IPS DF 6.9 (cell line): ENCODE data around the gene ZNF20.
"Not testable (repeated sequence)": the region's sequence is repeated elsewhere in the genome, so short reads cannot be mapped to it uniquely, and the experiment has no call there.

ENCODE experiments used
- DNase-seq: peaks from one replicate; pipeline ENCODE4 v3.0.0-alpha.2; 2013; ENCODE audit warnings: low read depth, low spot score
- H3K27ac ChIP-seq: one replicate; pipeline ENCODE4 v1.5.1; 2013; ENCODE audit warnings: low read length, control low read depth
- H3K27me3 ChIP-seq: 2 replicates; pipeline ENCODE4 v1.6.1; 2013; ENCODE audit warnings: mild to moderate bottlenecking, low read length; ENCODE audit not compliant: control insufficient read depth, insufficient read depth
- H3K36me3 ChIP-seq: 2 replicates; pipeline ENCODE4 v1.6.1; 2013; ENCODE audit warnings: low read length; ENCODE audit not compliant: control insufficient read depth, insufficient read depth
- H3K4me1 ChIP-seq: 2 replicates; pipeline ENCODE4 v1.6.1; 2013; ENCODE audit warnings: low read length; ENCODE audit not compliant: control insufficient read depth, insufficient read depth
- H3K4me3 ChIP-seq: 2 replicates; pipeline ENCODE4 v1.5.1; 2013; ENCODE audit warnings: mild to moderate bottlenecking, low read length
- H3K9me3 ChIP-seq: 2 replicates; pipeline ENCODE4 v1.6.1; 2013; ENCODE audit warnings: low read length, inconsistent platforms; ENCODE audit not compliant: control insufficient read depth, insufficient read depth
- WGBS: extraction: QIAGEN DNeasy Blood & Tissue Kit; methylation state at CpG from one replicate; pipeline ENCODE4 v1.1.7; 2013; ENCODE audit warnings: mixed read lengths, missing lambda C conversion rate; ENCODE audit not compliant: insufficient read length, insufficient coverage; 5-methylcytosine and 5-hydroxymethylcytosine counted together

ZNF20 gene

DNA sequence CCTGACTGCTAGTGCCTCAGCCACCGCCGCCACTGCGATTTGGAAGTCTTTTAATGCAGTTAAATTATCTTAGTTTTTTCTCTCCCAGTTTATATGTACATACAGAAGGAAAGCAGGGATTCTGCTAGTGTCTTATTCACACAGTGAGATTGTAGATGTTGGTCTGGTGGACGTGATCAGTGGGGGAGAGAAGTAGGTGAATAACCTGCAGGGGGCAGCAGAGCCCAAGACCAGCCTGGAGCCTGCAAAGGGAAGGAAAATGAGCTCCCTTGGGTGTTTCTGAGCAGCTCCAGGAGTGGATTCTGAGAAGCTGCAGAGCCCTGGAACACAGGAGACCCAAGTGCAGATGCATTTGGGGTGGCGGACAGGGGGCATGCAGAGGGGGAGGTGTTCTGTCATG is 49.3 kb downstream of the ZNF20 start:
- Histone ChIP-seq H3K4me3 (no peak overlapping the region), H3K4me1 (peaks cover 1% of the 10 kb centered on the region; the same call in 1 of the 2 replicates), H3K27ac (no peak overlapping the region), H3K36me3 (peaks cover 2% of the 10 kb centered on the region; the same call in 1 of the 2 replicates), H3K9me3 (no peaks in the 10 kb centered on the region), H3K27me3 (no peaks in the 10 kb centered on the region)
- DNase-seq = peak; percentile 52
- no CpG with 5 or more reads among the region's 5 CpGs for WGBS

DNA sequence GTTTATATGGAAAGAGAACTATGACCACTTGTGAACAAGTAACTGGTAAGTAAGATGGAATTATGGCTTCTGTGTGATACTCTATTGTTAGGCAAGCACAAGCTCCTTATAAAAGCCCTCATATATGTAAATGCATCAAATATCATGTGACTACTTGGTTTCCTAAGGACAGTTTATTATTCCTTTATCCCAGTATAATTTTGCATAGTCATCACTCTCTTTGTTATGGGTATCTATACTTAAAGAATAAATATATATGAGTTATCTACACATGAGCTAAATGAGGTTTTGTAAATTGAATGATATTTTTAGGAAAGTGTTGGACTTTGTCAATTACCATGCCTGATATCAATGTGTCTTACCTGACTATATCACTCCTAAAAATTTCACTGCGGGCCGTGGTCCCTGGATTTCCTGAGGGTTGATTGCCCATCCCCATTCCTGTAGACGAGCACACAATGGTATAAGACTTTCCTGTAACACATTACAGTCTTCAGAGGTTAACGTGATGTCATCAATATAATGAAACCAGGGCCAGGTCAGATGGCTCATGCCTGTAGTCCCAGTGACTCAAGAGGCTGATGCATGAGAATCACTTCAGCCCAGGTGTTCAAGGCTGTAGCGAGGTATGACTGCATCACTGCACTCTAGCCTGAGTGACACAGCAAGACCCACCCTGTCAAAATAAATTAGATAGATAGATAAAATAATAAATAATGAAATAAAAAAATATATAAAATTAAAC is 54.9 kb downstream of the ZNF20 start:
- Histone ChIP-seq H3K27me3 (no peaks in the 10 kb centered on the region), H3K4me3 (no peak overlapping the region), H3K27ac (no peak overlapping the region), H3K4me1 (no peaks in the 10 kb centered on the region), H3K9me3 (no peaks in the 10 kb centered on the region), H3K36me3 (no peaks in the 10 kb centered on the region)
- no peak for DNase-seq
- no CpG with 5 or more reads among the region's 5 CpGs for WGBS

DNA sequence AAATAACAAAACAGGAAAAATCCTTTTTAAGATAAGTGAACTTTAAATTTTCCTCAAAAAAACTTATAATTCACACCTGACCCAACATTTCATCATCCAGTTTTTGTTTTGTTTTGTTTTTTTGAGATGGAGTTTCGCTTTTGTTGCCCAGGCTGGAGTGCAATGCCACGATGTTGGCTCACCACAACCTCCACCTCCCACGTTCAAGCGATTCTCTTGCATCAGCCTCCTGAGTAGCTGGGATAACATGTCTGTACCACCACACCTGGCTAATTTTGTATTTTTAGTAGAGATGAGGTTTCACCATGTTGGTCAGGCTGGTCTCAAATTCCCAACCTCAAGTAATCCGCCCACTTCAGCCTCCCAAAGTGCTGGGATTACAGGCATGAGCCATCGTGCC is 56.8 kb downstream of the ZNF20 start:
- not testable (repeated sequence) for H3K4me1 ChIP-seq, H3K27ac ChIP-seq, H3K9me3 ChIP-seq, H3K27me3 ChIP-seq, H3K4me3 ChIP-seq, H3K36me3 ChIP-seq, DNase-seq
- no CpG with 5 or more reads among the region's 6 CpGs for WGBS
